Sigmoid colon (tissue), 4 donors: Measurements from ENCODE around the gene MAPT.

ENCODE experiments used
- CTCF ChIP-seq, 4 experiments: fragments of 450-650 bp in 3 of 4; fragments of 200-600 bp in 1 of 4; IDR thresholded peaks; one replicate each; pipeline ENCODE4 v1.5.1; 2016 to 2019; ENCODE audit warnings: antibody characterized with exemption in 4 of 4, mild to moderate bottlenecking in 3 of 4, moderate library complexity in 2 of 4
- POLR2AphosphoS5 ChIP-seq, 4 donors: sonication (generic); formaldehyde crosslinking; IDR thresholded peaks; one replicate each; pipeline ENCODE4 v1.6.1; 2017; ENCODE audit warnings: antibody characterized with exemption in 4 of 4

GRCh38 chr17:45941395-45941794, 47.0 kb downstream of the MAPT start:
- TF ChIP-seq CTCF (IDR thresholded peaks at IDR 0.05) (no peak), POLR2AphosphoS5 (IDR thresholded peaks at IDR 0.05) (no peak)
